MM.1S (cell line): ENCODE data around the gene CPVL.

Experiments used
- DNase-seq: peaks from one replicate; pipeline ENCODE4 v3.0.0-alpha.2; 2015
- H2AFZ ChIP-seq: fragments of 300-600 bp; sonication (generic); 2 replicates; pipeline ENCODE4 v1.6.0; 2016; ENCODE audit warnings: antibody characterized with exemption, low read length
- H3F3A ChIP-seq: fragments of 300-600 bp; sonication (generic); 2 replicates; pipeline ENCODE4 v1.6.1; 2016; ENCODE audit warnings: mild to moderate bottlenecking, antibody characterized with exemption, low read length, moderate library complexity, mixed read lengths; ENCODE audit not compliant: insufficient read depth
- H3K27ac ChIP-seq: fragments of 300-600 bp; sonication (generic); 2 replicates; pipeline ENCODE4 v1.5.1; 2016; ENCODE audit warnings: mild to moderate bottlenecking, low read length
- H3K27me3 ChIP-seq: fragments of 300-600 bp; sonication (generic); replicated peaks from 2 replicates; pipeline ENCODE4 v1.6.0; 2016; ENCODE audit warnings: low read length; ENCODE audit not compliant: insufficient read depth
- H3K36me3 ChIP-seq: fragments of 300-600 bp; sonication (generic); replicated peaks from 2 replicates; pipeline ENCODE4 v1.6.1; 2016; ENCODE audit warnings: mild to moderate bottlenecking, low read length, mixed read lengths; ENCODE audit not compliant: insufficient read depth
- H3K4me1 ChIP-seq: fragments of 300-600 bp; sonication (generic); 2 replicates; pipeline ENCODE4 v1.6.1; 2016; ENCODE audit warnings: low read length, mixed read lengths
- H3K4me2 ChIP-seq: fragments of 300-600 bp; sonication (generic); 2 replicates; pipeline ENCODE4 v1.6.0; 2016; ENCODE audit warnings: low read depth, low read length
- H3K4me3 ChIP-seq: fragments of 300-600 bp; sonication (generic); 2 replicates; pipeline ENCODE4 v1.5.1; 2016; ENCODE audit warnings: low read length, mixed read lengths
- H3K79me2 ChIP-seq: fragments of 300-600 bp; sonication (generic); 2 replicates; pipeline ENCODE4 v1.6.1; 2016; ENCODE audit warnings: mixed run types, low read length, mixed read lengths
- H3K9ac ChIP-seq: fragments of 300-600 bp; sonication (generic); 2 replicates; pipeline ENCODE4 v1.6.1; 2016; ENCODE audit warnings: low read length, mixed read lengths
- H3K9me2 ChIP-seq: fragments of 300-600 bp; sonication (generic); replicated peaks from 2 replicates; pipeline ENCODE4 v1.6.1; 2016; ENCODE audit warnings: mild to moderate bottlenecking, low read length, mixed read lengths; ENCODE audit not compliant: insufficient read depth
- H3K9me3 ChIP-seq: fragments of 300-600 bp; sonication (generic); replicated peaks from 2 replicates; pipeline ENCODE4 v1.6.1; 2016; ENCODE audit warnings: mild to moderate bottlenecking, low read length, mixed read lengths; ENCODE audit not compliant: insufficient read depth
- H4K20me1 ChIP-seq: fragments of 300-600 bp; sonication (generic); 2 replicates; pipeline ENCODE4 v1.6.1; 2016; ENCODE audit warnings: mild to moderate bottlenecking, low read length, moderate library complexity, mixed read lengths; ENCODE audit not compliant: insufficient read depth
- EZH2 ChIP-seq: fragments of 300-600 bp; sonication (generic); optimal IDR thresholded peaks from 2 replicates; pipeline ENCODE3; 2017; ENCODE audit warnings: low read depth, mild to moderate bottlenecking, antibody characterized with exemption, low read length, mixed read lengths
- EZH2phosphoT487 ChIP-seq: fragments of 300-600 bp; sonication (generic); IDR thresholded peaks from 2 replicates; pipeline ENCODE4 v1.6.1; 2018; ENCODE audit warnings: antibody characterized with exemption, low read length
- TF ChIP-seq, protein P1 (sequence below): fragments of 300-600 bp; sonication (generic); IDR thresholded peaks from 2 replicates; pipeline ENCODE4 v1.5.1; 2016; ENCODE audit warnings: antibody characterized with exemption, low read length, mixed read lengths

CPVL gene

DNA sequence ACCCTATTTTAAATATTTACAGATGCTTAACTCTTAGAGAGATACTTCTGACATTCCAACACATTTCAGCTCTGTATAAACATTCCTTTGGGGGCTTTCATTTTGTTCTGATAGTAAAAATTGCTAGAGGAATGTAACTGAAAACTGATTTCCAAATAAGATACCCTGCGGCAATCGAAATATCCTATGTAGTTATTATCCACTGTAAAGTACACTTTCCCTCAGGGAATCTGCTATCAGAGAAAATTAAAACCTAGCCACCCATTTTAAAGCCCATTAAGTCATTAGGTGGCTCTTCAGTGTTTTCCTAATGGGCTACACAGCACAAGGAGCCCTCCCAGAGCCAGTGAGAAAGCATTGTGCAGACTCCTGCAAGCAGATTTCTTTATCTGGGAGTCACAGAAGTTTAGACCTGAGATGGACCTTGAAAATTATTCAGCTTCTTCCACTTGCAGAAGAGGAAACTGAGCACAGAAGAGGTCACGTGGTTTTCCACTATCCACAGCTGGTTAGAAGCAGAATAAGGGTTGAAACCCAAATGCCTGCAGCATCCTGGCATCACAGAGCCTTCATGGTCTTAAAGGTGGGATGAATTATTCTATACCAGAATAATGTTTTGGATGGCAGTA, 12.6 kb upstream of the CPVL start:
- H3K27me3 ChIP-seq, result no peaks in the 10 kb centered on the region
- no peaks in the 10 kb centered on the region for H3K9me2 ChIP-seq
- no peak overlapping the region for H2AFZ ChIP-seq
- no peaks in the 10 kb centered on the region for H3K79me2 ChIP-seq
- H3K4me1 ChIP-seq, result no peaks in the 10 kb centered on the region
- H4K20me1 ChIP-seq, result no peaks in the 10 kb centered on the region
- H3K4me2 ChIP-seq, result no peak overlapping the region
- no peaks in the 10 kb centered on the region for H3K36me3 ChIP-seq
- no peak overlapping the region for H3K4me3 ChIP-seq
- no peak for TF ChIP-seq EZH2
- TF ChIP-seq EZH2phosphoT487, result no peak
- TF ChIP-seq, protein P1, sequence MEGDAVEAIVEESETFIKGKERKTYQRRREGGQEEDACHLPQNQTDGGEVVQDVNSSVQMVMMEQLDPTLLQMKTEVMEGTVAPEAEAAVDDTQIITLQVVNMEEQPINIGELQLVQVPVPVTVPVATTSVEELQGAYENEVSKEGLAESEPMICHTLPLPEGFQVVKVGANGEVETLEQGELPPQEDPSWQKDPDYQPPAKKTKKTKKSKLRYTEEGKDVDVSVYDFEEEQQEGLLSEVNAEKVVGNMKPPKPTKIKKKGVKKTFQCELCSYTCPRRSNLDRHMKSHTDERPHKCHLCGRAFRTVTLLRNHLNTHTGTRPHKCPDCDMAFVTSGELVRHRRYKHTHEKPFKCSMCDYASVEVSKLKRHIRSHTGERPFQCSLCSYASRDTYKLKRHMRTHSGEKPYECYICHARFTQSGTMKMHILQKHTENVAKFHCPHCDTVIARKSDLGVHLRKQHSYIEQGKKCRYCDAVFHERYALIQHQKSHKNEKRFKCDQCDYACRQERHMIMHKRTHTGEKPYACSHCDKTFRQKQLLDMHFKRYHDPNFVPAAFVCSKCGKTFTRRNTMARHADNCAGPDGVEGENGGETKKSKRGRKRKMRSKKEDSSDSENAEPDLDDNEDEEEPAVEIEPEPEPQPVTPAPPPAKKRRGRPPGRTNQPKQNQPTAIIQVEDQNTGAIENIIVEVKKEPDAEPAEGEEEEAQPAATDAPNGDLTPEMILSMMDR, result no peak
- no peaks in the 10 kb centered on the region for H3K9me3 ChIP-seq
- no peak overlapping the region for H3K9ac ChIP-seq
- no peak overlapping the region for H3K27ac ChIP-seq
- no peak for DNase-seq
- H3F3A ChIP-seq, result no peaks in the 10 kb centered on the region

DNA sequence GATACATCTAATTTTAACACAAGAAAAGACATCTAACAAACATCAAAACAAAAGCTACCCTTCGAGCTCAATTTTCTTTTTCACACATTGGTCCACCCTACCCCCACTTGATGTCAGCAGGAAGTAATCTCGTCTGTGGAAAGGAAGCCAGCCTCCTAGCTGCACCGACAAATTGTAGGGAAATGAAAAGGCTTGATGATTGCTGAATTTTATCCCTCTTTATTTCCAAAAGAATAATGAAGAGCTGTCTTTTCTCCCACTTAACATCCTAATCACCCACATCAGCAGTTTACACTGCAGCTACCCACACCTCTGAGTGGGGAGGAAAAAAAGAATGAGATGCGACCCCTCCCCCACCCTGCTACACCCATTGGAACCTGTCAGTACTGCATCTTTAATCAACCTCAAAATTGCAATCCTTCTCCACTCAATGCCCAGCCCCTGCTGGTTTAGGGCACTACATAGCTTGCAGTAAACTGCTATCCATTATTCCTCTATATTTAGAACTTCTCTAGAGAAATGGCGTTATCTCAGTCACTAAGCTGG, 10.6 kb upstream of the CPVL start:
- DNase-seq, result no peak
- H3K4me2 ChIP-seq, result no peak overlapping the region
- TF ChIP-seq EZH2 (no peak), EZH2phosphoT487 (no peak)
- TF ChIP-seq, protein P1, result no peak
- H2AFZ ChIP-seq, result no peak overlapping the region
- H3K4me1 ChIP-seq, result no peaks in the 10 kb centered on the region
- no peaks in the 10 kb centered on the region for H3K9me3 ChIP-seq
- H4K20me1 ChIP-seq, result no peaks in the 10 kb centered on the region
- H3K4me3 ChIP-seq, result no peak overlapping the region
- H3K9me2 ChIP-seq, result no peaks in the 10 kb centered on the region
- H3K27ac ChIP-seq, result no peak overlapping the region
- no peak overlapping the region for H3K9ac ChIP-seq
- H3F3A ChIP-seq, result no peaks in the 10 kb centered on the region
- no peaks in the 10 kb centered on the region for H3K27me3 ChIP-seq
- no peaks in the 10 kb centered on the region for H3K79me2 ChIP-seq
- no peaks in the 10 kb centered on the region for H3K36me3 ChIP-seq

DNA sequence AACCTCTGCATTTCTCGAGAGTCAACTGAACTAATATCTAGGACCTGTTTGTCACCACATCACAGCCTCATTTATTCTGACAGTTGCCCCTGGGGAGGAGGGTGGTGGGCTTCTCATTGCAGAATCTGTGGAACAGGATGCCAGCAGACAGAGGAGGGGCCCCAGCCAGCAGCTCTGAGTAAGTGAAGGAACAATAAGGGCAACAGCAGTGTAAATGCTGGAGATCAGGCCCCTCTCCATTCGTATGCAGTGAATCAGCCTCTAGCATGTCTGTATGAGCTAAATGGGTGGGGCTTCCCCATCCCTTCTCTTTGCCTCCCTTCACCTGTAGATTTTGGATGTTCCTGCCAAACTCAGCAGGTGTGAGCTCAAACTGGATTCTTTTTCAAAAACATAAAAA, 7.7 kb upstream of the CPVL start:
- H3K9ac ChIP-seq, result no peak overlapping the region
- no peaks in the 10 kb centered on the region for H3K4me1 ChIP-seq
- no peaks in the 10 kb centered on the region for H3K79me2 ChIP-seq
- H3K9me3 ChIP-seq, result no peaks in the 10 kb centered on the region
- DNase-seq, result no peak
- no peak overlapping the region for H3K4me2 ChIP-seq
- H3K27me3 ChIP-seq, result no peaks in the 10 kb centered on the region
- no peak for TF ChIP-seq EZH2
- TF ChIP-seq, protein P1, result no peak
- TF ChIP-seq EZH2phosphoT487, result no peak
- no peak overlapping the region for H2AFZ ChIP-seq
- H3K27ac ChIP-seq, result no peak overlapping the region
- H3K4me3 ChIP-seq, result no peak overlapping the region
- H3F3A ChIP-seq, result no peaks in the 10 kb centered on the region
- no peaks in the 10 kb centered on the region for H3K36me3 ChIP-seq
- no peaks in the 10 kb centered on the region for H4K20me1 ChIP-seq
- no peaks in the 10 kb centered on the region for H3K9me2 ChIP-seq
